HG03135 (cell line): Measurements from ENCODE around the gene KLHDC10.
A peak's percentile ranks its signal among the peaks of the same experiment; 100 is the strongest.
"Not testable (repeated sequence)": the region's sequence is repeated elsewhere in the genome, so short reads cannot be mapped to it uniquely, and the experiment has no call there.

Source experiments
- ATAC-seq: cut with Tn5 transposase; IDR thresholded peaks from one replicate; pipeline ENCODE4 v1.9.1; 2021; ENCODE audit warnings: mild to moderate bottlenecking, moderate library complexity; ENCODE audit not compliant: unreplicated experiment

The KLHDC10 gene

GRCh38 chr7:130140551-130141160 is 70.3 kb downstream of the KLHDC10 start:
- no peak for ATAC-seq

GRCh38 chr7:130141161-130141883 is 71.0 kb downstream of the KLHDC10 start:
- peak; percentile 72 for ATAC-seq

DNA sequence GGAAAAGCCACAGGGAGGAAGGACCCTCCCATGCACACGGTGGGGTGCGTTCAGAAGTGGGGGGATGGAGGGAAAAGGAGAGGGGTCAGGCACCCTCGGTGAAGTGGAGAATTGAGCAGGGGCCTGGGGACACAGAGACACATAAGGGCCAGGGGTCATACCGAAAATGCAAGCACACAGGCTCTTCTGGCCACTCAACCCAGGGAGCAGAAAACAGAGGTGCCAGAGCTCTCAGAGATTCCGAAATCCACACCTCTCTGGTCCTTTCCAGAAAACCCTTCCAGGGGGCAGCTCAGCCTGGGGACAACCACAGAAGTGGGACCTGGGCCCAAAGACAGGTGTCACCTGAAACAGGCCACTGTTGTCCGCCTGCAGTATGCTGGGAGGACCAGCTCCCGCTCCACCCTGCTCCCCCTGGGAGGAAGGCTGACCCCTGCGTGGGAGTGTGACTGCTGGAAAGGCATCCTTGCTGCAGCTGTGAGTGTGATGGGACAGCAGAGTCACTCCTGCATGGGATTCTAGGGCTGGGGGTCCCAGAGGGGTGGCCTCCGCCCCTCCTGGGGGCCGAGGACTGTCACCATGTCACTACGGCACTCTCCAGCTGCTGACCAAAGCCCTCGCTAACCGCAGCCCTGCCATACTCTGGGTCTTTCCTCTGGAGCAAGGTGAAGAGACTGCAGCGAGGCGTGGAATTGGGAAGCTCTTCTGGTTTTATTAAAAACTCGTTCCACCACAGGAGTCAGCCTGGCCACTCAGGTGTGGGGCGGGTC is 71.7 kb downstream of the KLHDC10 start:
- no peak for ATAC-seq

- no peak for ATAC-seq
Observed at GRCh38 chr7:130142654-130143333, 72.5 kb downstream of the KLHDC10 start.

DNA sequence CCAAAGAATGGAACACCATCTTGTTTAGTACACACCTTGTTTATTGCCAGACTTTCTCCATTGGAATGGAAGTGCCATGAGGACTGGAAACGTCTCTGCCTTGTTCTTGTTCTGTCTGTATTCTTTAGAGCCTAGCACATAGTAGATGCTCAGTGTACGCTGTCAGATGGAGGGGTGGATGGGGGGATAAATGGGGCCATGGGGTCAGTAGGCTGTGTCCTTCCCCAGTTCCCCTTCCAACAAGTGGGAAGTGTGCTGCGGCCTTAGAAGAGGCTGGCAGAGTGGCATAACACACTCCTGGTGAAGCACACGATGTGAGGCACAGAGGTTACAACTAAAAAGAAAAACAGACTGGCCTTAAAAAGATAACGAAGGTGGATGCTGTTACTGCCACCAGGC is 73.0 kb downstream of the KLHDC10 start:
- no peak for ATAC-seq

DNA sequence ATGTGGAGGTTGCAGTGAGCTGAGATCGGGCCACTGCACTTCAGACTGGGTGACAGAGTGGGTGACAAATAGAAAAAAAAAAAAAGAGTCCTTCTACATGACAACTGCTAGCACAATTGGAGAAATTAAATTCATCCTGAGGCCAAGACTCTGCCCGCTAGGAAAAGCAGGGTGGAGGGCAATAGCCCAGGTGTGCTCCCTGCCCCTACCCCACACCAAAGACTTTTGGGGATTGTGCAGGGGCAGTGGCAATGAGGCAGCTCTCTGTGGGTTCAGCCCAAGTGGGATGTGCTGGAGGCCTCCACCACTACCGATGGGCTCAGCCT is 73.6 kb downstream of the KLHDC10 start:
- no peak for ATAC-seq

DNA sequence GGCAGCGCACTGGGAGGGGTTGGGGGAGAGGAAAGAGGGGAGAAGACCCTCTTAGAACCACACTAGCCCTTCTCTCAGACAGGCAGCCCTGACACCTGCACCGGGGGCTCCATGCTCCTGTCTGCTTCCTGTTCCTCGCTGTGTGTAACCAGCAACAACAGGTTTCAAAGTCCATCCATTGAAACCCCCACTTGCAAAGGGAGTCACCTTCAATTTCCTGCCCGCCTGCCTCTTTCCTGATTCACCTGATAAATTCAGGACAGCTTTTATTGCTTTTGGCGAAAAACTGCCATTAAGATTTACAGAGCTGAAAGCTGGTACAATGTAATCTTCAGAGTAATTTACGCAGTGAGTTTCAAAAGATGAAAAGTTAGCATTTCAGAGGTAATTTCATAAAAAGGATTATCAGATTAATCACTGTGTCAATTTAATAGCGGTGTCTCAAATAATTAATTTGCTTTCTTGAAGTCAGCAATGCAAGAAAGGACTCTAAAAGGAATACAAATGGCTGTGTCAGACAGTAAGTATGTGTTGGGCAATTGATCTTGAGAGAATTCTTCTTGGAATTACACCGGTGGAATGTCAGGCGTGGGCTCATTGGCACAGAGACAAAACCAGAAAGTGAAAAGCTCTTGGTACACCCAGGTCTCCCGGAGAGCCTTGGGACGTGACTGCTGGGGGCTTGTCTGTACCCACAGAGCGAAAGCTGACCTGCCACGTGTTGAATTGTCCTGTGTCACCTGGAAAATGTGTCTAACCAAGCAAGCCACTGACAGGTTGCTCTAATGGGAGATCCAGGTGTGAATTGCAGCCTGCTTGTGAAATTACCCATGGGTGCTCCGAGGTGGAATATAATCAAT is 74.2 kb downstream of the KLHDC10 start:
- no peak for ATAC-seq

DNA sequence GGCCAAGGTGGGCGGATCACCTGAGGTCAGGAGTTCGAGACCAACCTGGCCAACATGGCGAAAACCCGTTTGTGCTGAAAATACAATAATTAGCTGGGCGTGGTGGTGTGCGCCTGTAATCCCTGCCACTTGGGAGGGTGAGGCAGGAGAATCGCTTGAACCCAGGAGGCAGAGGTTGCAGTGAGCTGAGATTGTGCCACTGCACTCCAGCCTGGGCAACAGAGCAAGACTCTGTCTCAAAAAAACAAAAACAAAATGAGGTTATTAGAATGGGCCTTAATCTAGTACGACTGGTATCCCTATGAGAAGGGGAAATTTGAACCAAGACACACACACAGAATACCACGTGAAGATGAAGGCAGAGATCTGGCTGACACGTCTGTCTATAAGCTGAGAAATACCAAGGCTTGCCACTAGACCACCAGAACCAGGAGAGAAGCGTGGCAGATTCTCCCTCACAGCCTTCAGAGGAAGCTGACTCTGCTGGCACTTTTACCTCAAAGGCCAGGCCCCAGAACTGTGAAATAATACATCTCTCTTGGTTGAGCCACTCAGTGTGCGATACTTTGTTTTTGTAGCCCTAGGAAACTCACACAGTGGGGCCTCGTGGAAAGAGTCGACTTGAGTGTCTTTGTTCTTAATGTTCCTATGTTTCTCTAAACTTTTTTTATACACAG is 75.2 kb downstream of the KLHDC10 start:
- no peak for ATAC-seq

DNA sequence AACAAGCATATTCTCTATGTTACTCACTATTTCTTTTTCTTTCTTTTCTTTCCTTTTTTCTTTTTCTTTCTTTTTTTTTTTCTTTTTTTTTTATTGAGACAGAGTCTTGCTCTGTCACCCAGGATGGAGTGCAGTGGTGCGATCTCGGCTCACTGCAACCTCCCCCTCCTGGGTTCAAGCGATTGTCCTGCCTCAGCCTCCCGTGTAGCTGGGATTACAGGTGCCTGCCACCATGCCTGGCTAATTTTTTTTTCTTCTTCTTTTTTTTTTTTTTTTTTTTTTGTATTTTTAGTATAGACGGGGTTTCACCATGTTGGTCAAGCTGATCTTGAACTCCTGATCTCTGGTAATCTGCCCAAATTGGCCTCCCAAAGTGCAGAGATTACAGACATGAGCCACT is 75.8 kb downstream of the KLHDC10 start:
- not testable (repeated sequence) for ATAC-seq

DNA sequence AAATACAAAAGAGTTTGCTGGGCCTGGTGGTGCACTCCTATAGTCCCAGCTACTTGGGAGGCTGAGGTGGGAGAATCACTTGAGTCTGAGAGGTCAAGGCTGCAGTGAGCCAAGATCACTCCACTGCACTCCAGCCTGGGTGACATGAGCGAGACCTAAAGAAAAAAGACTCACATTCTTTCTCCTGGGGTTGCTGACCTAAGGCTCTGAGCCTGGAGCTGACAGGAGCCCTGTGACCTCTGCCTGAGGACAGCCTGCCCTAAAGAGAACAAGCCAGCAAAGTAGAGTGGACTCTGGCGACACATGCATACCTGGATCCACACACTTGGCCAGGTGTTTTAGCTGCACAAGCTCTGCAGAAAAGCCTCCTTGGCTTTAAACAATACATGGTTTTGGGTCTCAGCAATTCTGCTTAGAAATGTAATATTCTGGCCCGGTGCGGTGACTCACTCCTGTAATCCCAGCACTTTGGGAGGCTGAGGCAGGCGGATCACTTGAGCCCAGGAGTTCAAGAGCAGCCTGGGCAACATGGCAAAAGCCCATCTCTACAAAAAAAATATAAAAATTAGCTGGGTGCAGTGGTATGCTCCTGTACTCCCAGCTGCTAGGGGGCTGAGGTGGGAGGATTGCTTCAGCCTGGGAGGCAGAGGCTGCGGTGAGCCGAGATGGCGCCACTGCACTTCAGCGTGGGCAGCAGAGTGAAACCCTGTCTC is 76.5 kb downstream of the KLHDC10 start:
- no peak for ATAC-seq

DNA sequence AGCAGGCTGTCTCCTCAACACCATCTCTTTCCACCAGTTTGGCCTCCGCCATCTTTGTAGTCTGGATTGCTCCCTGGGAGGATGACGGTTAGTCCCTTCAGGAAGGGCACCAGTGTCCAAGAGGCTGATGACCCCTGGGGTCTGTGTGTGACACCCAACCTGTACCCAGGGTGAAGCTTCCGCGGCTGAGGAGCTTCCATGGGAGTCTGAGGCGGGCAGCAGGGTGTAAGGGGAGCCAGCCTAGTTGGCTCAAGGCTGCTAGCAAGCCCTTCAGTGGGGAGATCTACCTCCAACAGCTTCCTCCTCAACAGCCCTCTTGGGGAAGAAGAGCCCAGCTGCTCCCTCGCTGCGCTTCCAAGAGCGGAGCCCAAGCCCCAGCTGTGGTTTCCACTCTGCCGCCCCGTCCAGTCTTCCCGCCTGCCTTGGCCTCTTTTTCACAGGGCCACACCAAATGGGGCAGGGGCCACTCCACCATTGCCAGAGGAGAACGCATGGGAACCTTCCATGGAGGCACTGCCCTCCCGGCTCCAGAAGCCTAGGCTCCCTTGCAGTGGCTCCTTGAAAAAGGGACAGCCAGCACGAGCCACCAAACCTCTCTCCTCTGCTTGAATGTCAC is 77.5 kb downstream of the KLHDC10 start:
- no peak for ATAC-seq

GRCh38 chr7:130148561-130148960 is 78.2 kb downstream of the KLHDC10 start:
- ATAC-seq, result no peak

DNA sequence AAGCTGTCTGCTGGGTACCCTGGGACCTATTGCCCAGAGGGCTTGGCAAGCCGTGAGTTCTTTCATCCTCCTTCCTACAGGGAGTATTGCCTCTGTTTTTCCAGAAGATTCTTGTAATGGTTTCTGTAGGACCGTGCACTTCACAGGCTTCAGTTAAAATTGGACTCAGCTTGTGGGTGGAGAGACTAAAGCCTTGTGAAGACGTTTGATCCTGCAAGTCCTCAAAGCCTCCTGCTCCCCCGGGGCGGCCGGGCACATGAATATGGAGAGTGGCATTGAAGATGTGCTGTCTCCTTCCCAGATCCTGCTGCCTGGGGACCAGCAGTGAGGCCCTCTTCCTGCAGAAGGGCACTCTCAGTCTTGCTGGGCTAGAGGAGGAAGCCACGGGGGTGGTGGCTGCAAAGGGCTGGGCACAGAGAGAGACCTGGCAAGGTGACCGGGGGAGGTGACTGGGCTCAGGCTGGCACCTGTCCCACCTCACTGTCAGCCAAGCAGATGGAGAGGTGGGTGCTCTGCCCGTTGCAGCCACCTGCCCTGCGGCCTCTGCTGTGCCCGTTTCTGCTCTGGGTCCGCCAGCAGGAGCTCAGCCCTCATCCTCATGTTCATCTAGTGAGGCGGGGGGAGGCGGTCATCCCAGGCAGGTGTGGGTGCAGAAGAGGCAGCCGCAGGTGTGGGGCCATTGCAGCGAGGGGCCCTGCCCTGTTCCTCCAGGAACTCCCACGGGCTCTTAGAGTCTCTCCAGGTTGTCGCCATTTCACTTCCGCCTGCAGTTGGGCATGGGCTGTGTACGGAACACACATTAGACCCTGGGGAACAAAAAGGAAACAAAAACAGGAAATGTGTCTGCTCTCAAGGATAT is 79.2 kb downstream of the KLHDC10 start:
- ATAC-seq, result peak; percentile 44

DNA sequence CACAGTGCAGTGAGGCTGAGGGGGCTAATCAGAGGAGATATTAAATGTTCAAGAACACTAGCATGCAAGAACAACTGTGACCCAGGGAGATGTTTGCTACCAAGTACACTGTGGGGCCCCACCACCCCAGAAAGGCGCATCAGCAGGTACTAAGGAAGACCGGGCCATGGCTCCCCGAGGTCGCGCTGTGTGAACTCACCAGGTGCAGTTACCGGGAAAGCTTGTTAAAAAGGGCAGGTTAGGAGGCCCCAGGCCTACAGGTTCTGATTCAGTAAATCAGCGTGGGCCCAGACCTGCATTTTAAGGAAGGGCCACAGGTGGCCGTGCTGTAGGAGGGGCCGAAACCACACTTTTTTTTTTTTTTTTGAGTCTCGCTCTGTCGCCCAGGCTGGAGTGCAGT is 80.3 kb downstream of the KLHDC10 start:
- ATAC-seq, result no peak

- no peak for ATAC-seq
Observed at GRCh38 chr7:130151591-130152492, 81.5 kb downstream of the KLHDC10 start.

- no peak for ATAC-seq
Observed at GRCh38 chr7:130152493-130153210, 82.3 kb downstream of the KLHDC10 start.
